GM18873 (cell line): ENCODE measurements around the gene TACR1.

Experiments used
- ATAC-seq: cut with Tn5 transposase; IDR thresholded peaks from one replicate; pipeline ENCODE4 v1.9.1; 2021; ENCODE audit warnings: mild to moderate bottlenecking, moderate library complexity, moderate number of reproducible peaks; ENCODE audit not compliant: unreplicated experiment, low FRiP score

TACR1 gene

GRCh38 chr2:75025216-75025615, 174.1 kb downstream of the TACR1 start:
- no peak for ATAC-seq

GRCh38 chr2:75023666-75024455, 175.5 kb downstream of the TACR1 start:
- ATAC-seq, result no peak

- ATAC-seq, result no peak
Observed at GRCh38 chr2:75022516-75022915, 176.8 kb downstream of the TACR1 start.

DNA sequence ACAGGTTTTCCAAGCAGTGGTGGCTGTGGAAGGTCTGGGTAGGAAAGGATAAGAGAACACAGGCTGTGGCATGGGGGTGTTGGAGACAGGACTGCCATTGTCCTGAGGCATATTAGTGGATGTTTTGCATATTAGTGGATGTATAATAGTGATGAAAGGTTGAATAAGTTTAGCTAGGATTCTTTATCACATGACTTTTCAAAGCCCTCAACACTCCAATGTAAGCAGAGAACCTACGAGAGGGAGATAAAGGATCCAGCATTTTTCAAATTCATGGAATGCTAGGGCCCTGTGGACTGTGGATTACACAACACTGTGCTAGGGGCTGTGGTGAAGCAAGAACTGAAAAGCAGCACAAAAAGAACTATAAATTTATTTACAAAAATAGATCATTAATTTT, 177.6 kb downstream of the TACR1 start:
- ATAC-seq, result no peak

DNA sequence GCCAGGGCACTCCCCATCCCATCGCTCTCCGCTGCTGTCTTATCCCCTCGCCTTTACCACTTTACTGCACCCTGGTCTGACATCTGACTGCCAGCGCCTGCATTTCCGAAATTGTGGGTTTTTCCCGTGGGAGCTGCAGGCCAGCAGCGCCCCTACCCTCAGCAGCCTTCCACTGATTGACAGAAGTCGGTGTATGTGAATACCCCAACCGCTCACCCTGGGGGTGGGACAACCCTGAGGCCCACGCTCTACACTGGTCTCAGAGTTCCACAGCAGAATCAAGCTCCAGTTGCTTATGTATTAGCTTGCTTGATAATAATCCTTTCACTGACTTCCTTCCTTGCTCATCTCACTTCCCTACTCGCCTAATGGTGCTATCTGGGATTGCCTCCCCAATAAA, 178.8 kb downstream of the TACR1 start:
- ATAC-seq, result no peak

DNA sequence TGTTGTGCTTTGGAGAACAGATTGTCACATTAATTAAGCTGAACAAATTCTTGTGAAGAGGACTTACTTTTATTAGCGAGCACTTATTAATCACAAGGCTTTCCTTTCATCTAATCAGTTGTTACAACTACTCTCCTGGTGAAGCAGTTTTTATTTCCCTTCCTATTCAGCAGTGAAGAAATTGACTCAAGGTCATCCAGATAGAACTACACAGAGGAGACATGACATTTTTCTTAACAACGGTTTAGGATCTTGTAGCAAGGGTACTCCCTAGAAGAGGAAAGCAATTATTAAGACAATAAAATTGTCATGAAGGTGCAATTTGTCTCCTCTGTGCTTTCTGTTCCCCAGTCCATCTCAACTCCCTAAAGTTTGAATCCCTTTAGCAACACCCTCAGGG, 179.5 kb downstream of the TACR1 start:
- ATAC-seq, result no peak

- no peak for ATAC-seq
Observed at GRCh38 chr2:75018162-75018561, 181.2 kb downstream of the TACR1 start.

- no peak for ATAC-seq
Observed at GRCh38 chr2:75012080-75012479, 187.2 kb downstream of the TACR1 start.

GRCh38 chr2:75010571-75010970, 188.7 kb downstream of the TACR1 start:
- no peak for ATAC-seq

DNA sequence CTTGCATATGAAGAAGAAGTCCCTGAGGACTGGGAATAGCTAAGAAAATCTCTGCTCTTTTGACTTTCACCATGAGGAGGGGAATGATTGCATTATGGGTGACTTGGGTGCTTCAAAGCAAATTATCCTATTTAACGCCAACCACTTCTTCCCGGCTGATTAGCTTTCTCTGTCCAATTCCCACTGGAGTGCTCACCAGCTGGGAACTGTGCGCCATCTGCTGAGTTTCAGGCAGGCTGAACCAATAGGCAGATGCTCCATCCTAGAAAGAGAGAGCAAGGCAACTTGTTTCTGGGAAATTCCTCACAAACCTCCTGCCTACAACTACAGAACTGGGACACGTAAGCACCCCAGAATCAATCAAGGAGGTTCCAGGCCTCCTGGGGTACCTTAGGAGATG, 191.5 kb downstream of the TACR1 start:
- no peak for ATAC-seq

GRCh38 chr2:75007061-75007460, 192.3 kb downstream of the TACR1 start:
- no peak for ATAC-seq

DNA sequence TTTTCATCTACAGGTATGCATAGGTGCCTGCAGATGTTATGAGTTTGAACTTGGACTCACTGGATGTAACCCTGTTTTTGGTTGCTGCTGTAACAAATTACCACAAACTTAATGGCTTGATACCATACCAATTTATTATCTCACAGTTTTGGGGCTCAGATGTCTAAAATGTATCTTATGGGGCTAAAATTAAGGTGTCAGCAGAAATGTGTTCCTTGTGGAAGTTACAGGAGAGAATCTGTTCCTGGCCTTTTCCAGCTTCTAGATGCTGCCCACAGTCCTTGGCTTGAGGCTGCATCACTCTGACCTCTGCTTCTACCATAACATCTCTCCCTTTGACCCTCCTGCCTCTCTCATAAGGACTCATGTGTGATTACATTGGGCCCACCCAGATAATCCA, 193.3 kb downstream of the TACR1 start:
- no peak for ATAC-seq

DNA sequence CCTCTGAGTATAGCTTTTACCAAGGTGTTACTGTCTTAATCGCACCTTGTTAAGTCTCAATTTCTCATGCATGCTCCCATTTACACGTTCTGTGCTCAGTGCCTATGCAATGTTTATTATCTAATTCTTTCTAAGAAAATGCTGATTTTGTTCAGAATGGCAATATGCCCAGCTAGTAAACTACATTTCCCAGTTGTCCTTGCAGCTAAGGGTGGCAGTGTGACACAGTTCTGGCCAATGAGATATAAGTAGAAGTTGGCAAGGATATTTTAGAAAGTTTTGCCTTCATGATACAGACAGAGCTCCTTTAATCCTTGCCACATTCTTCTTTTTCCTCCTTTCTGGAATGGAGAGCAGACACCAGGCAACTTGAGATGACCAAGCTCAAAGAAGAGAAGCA, 195.5 kb downstream of the TACR1 start:
- no peak for ATAC-seq

DNA sequence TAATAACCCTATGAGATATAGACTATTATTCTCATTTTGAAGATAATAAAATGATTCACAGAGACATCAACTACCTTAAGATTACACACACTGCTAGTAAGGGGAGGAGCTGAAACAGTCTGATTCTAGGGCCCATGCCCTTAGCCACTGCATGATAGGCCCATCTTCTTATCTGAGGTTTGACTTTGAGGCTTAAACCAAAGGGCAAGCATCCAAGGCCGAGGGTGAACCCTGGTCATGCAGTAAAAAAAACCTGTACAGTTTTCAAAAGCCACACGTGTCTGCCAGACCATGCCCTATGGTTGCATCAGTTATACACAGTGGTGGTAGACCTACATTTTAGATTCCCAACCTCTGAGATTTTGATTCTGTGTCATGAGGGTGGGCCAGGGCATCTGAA, 196.0 kb downstream of the TACR1 start:
- no peak for ATAC-seq

- no peak for ATAC-seq
Observed at GRCh38 chr2:75002007-75002406, 197.3 kb downstream of the TACR1 start.

DNA sequence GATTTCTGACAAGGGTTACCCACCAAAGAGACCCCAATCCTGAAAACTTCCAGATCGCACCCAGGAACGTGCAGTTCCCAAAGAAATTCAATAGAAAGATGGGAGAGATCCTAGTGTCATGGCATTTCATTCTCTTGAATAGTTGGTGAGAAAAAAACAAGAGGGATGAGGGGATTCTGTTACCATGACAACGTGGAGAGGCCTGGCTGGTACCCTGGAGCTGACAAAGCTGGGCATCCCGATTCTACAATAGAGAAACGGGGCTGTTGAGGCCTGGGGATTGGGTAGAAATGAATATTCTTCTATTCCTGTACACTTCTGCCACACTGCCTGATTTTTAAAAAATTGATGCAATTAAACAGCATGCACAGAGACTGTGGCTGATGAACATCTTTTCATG, 199.9 kb downstream of the TACR1 start:
- ATAC-seq, result no peak
